Measurements from ENCODE around the gene RHOJ.

RHOJ gene

DNA sequence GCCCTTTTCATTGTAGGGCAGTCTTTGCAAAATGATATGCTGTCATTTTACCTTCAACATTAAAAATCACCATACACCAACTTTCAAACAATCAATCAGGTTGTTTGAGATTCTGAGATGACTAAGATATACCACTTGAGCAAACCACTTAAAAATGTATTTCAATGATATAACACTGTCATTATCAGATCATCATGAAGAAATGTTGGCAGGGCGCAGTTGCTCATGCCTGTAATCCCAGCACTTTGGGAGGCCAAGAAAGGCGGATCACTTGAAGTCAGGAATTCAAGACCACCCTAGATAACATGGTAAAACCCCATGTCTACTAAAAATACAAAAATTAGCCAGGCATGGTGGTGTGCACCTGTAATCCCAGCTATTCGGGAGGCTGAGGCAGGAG lies 13.0 kb upstream of the RHOJ start:
- Histone ChIP-seq H3K27ac (ENCODE audit: insufficient read depth in 1 of 2, low read depth in 1 of 2, low read length in 2 of 2, poor library complexity in 1 of 2, severe bottlenecking in 2 of 2) (no peak overlapping the region), H3K27me3 (replicated peaks in 2 of 5; ENCODE audit: control insufficient read depth in 4 of 5, insufficient read depth in 5 of 5, low read length in 4 of 5) (no peaks in the 10 kb centered on the region), H3K36me3 (ENCODE audit: control insufficient read depth in 4 of 4, insufficient read depth in 4 of 4, low read length in 3 of 4) (no peaks in the 10 kb centered on the region), H3K9me3 (ENCODE audit: control extremely low read depth in 1 of 5, control insufficient read depth in 4 of 5, insufficient read depth in 2 of 5, low read depth in 1 of 5, low read length in 4 of 5) (no peaks in the 10 kb centered on the region), H3K4me1 (ENCODE audit: control extremely low read depth in 1 of 4, control insufficient read depth in 4 of 4, insufficient read depth in 4 of 4, low read length in 3 of 4) (peaks cover 0 to 2% (median 0%) of the 10 kb centered on the region in 4 experiments), H3K4me3 (ENCODE audit: control insufficient read depth in 1 of 7, extremely low read depth in 1 of 7, insufficient read depth in 4 of 7, low read depth in 2 of 7, low read length in 6 of 7) (no peak overlapping the region)
- ChIA-PET POLR2A (no interaction called here), CTCF (no interaction called here)
- DNase-seq, result no peak
- 100% methylated on average over 2 of the region's 3 CpGs for WGBS (ENCODE audit: insufficient coverage)

- peak in 1 of 3 donors; percentile 1 for DNase-seq
- no peaks in the 10 kb centered on the region for H3K36me3 ChIP-seq (ENCODE audit: control insufficient read depth in 4 of 4, insufficient read depth in 4 of 4, low read length in 3 of 4)
- H3K4me3 ChIP-seq (ENCODE audit: control insufficient read depth in 1 of 7, extremely low read depth in 1 of 7, insufficient read depth in 4 of 7, low read depth in 2 of 7, low read length in 6 of 7), result no peak overlapping the region
- peaks cover 0 to 2% (median 0%) of the 10 kb centered on the region in 4 experiments for H3K4me1 ChIP-seq (ENCODE audit: control extremely low read depth in 1 of 4, control insufficient read depth in 4 of 4, insufficient read depth in 4 of 4, low read length in 3 of 4)
- ChIA-PET CTCF (no interaction called here), POLR2A (no interaction called here)
- no peak overlapping the region for H3K27ac ChIP-seq (ENCODE audit: insufficient read depth in 1 of 2, low read depth in 1 of 2, low read length in 2 of 2, poor library complexity in 1 of 2, severe bottlenecking in 2 of 2)
- no peaks in the 10 kb centered on the region for H3K27me3 ChIP-seq (replicated peaks in 2 of 5; ENCODE audit: control insufficient read depth in 4 of 5, insufficient read depth in 5 of 5, low read length in 4 of 5)
- WGBS (ENCODE audit: insufficient coverage), result 0% methylated on average over 1 of the region's 2 CpGs
- H3K9me3 ChIP-seq (ENCODE audit: control extremely low read depth in 1 of 5, control insufficient read depth in 4 of 5, insufficient read depth in 2 of 5, low read depth in 1 of 5, low read length in 4 of 5), result no peaks in the 10 kb centered on the region
Measured at GRCh38 chr14:63192085-63192484, 12.2 kb upstream of the RHOJ start.

GRCh38 chr14:63193236-63193635 lies 11.0 kb upstream of the RHOJ start:
- no peak for DNase-seq
- Histone ChIP-seq H3K4me3 (ENCODE audit: control insufficient read depth in 1 of 7, extremely low read depth in 1 of 7, insufficient read depth in 4 of 7, low read depth in 2 of 7, low read length in 6 of 7) (no peak overlapping the region), H3K27me3 (replicated peaks in 2 of 5; ENCODE audit: control insufficient read depth in 4 of 5, insufficient read depth in 5 of 5, low read length in 4 of 5) (no peaks in the 10 kb centered on the region), H3K9me3 (ENCODE audit: control extremely low read depth in 1 of 5, control insufficient read depth in 4 of 5, insufficient read depth in 2 of 5, low read depth in 1 of 5, low read length in 4 of 5) (no peaks in the 10 kb centered on the region), H3K4me1 (ENCODE audit: control extremely low read depth in 1 of 4, control insufficient read depth in 4 of 4, insufficient read depth in 4 of 4, low read length in 3 of 4) (peaks cover 0 to 2% (median 0%) of the 10 kb centered on the region in 4 experiments), H3K36me3 (ENCODE audit: control insufficient read depth in 4 of 4, insufficient read depth in 4 of 4, low read length in 3 of 4) (no peaks in the 10 kb centered on the region), H3K27ac (ENCODE audit: insufficient read depth in 1 of 2, low read depth in 1 of 2, low read length in 2 of 2, poor library complexity in 1 of 2, severe bottlenecking in 2 of 2) (no peak overlapping the region)
- no CpG with 5 or more reads among the region's 2 CpGs for WGBS (ENCODE audit: insufficient coverage)
- ChIA-PET POLR2A (no interaction called here), CTCF (no interaction called here)

- CTCF ChIA-PET, result no interaction called here
- Histone ChIP-seq H3K27me3 (replicated peaks in 2 of 5; ENCODE audit: control insufficient read depth in 4 of 5, insufficient read depth in 5 of 5, low read length in 4 of 5) (peaks cover 0 to 8% (median 0%) of the 10 kb centered on the region in 5 experiments), H3K27ac (ENCODE audit: insufficient read depth in 1 of 2, low read depth in 1 of 2, low read length in 2 of 2, poor library complexity in 1 of 2, severe bottlenecking in 2 of 2) (no peak overlapping the region), H3K4me1 (ENCODE audit: control extremely low read depth in 1 of 4, control insufficient read depth in 4 of 4, insufficient read depth in 4 of 4, low read length in 3 of 4) (peaks cover 2 to 11% (median 8%) of the 10 kb centered on the region in 4 experiments), H3K9me3 (ENCODE audit: control extremely low read depth in 1 of 5, control insufficient read depth in 4 of 5, insufficient read depth in 2 of 5, low read depth in 1 of 5, low read length in 4 of 5) (no peaks in the 10 kb centered on the region), H3K4me3 (ENCODE audit: control insufficient read depth in 1 of 7, extremely low read depth in 1 of 7, insufficient read depth in 4 of 7, low read depth in 2 of 7, low read length in 6 of 7) (no peak overlapping the region), H3K36me3 (ENCODE audit: control insufficient read depth in 4 of 4, insufficient read depth in 4 of 4, low read length in 3 of 4) (no peaks in the 10 kb centered on the region)
- POLR2A ChIA-PET, result no interaction called here
- no peak for DNase-seq
- 100% methylated on average over 2 of the region's 5 CpGs for WGBS (ENCODE audit: insufficient coverage)
Measured at GRCh38 chr14:63200035-63200740, 4.1 kb upstream of the RHOJ start.

GRCh38 chr14:63200767-63201166 lies 3.5 kb upstream of the RHOJ start:
- Histone ChIP-seq H3K4me3 (ENCODE audit: control insufficient read depth in 1 of 7, extremely low read depth in 1 of 7, insufficient read depth in 4 of 7, low read depth in 2 of 7, low read length in 6 of 7) (no peak overlapping the region), H3K9me3 (ENCODE audit: control extremely low read depth in 1 of 5, control insufficient read depth in 4 of 5, insufficient read depth in 2 of 5, low read depth in 1 of 5, low read length in 4 of 5) (no peaks in the 10 kb centered on the region), H3K27me3 (replicated peaks in 2 of 5; ENCODE audit: control insufficient read depth in 4 of 5, insufficient read depth in 5 of 5, low read length in 4 of 5) (peaks cover 0 to 8% (median 0%) of the 10 kb centered on the region in 5 experiments), H3K27ac (ENCODE audit: insufficient read depth in 1 of 2, low read depth in 1 of 2, low read length in 2 of 2, poor library complexity in 1 of 2, severe bottlenecking in 2 of 2) (no peak overlapping the region), H3K4me1 (ENCODE audit: control extremely low read depth in 1 of 4, control insufficient read depth in 4 of 4, insufficient read depth in 4 of 4, low read length in 3 of 4) (peaks cover 2 to 11% (median 8%) of the 10 kb centered on the region in 4 experiments), H3K36me3 (ENCODE audit: control insufficient read depth in 4 of 4, insufficient read depth in 4 of 4, low read length in 3 of 4) (no peaks in the 10 kb centered on the region)
- ChIA-PET POLR2A (no interaction called here), CTCF (no interaction called here)
- DNase-seq, result no peak

- ChIA-PET CTCF (no interaction called here), POLR2A (no interaction called here)
- Histone ChIP-seq H3K9me3 (ENCODE audit: control extremely low read depth in 1 of 5, control insufficient read depth in 4 of 5, insufficient read depth in 2 of 5, low read depth in 1 of 5, low read length in 4 of 5) (no peaks in the 10 kb centered on the region), H3K27me3 (replicated peaks in 2 of 5; ENCODE audit: control insufficient read depth in 4 of 5, insufficient read depth in 5 of 5, low read length in 4 of 5) (peaks cover 0 to 8% (median 0%) of the 10 kb centered on the region in 5 experiments), H3K4me3 (ENCODE audit: control insufficient read depth in 1 of 7, extremely low read depth in 1 of 7, insufficient read depth in 4 of 7, low read depth in 2 of 7, low read length in 6 of 7) (no peak overlapping the region), H3K4me1 (ENCODE audit: control extremely low read depth in 1 of 4, control insufficient read depth in 4 of 4, insufficient read depth in 4 of 4, low read length in 3 of 4) (peaks cover 2 to 11% (median 8%) of the 10 kb centered on the region in 4 experiments), H3K27ac (ENCODE audit: insufficient read depth in 1 of 2, low read depth in 1 of 2, low read length in 2 of 2, poor library complexity in 1 of 2, severe bottlenecking in 2 of 2) (no peak overlapping the region), H3K36me3 (ENCODE audit: control insufficient read depth in 4 of 4, insufficient read depth in 4 of 4, low read length in 3 of 4) (no peaks in the 10 kb centered on the region)
- DNase-seq, result no peak
- no CpG with 5 or more reads among the region's 2 CpGs for WGBS (ENCODE audit: insufficient coverage)
Measured at GRCh38 chr14:63203015-63203414, 1.2 kb upstream of the RHOJ start.

GRCh38 chr14:63203618-63204406 lies 431 bp upstream of the RHOJ start:
- WGBS (ENCODE audit: insufficient coverage), result 19% methylated on average over 10 of the region's 11 CpGs
- Histone ChIP-seq H3K27ac (ENCODE audit: insufficient read depth in 1 of 2, low read depth in 1 of 2, low read length in 2 of 2, poor library complexity in 1 of 2, severe bottlenecking in 2 of 2) (no peak overlapping the region), H3K36me3 (ENCODE audit: control insufficient read depth in 4 of 4, insufficient read depth in 4 of 4, low read length in 3 of 4) (no peaks in the 10 kb centered on the region), H3K27me3 (replicated peaks in 2 of 5; ENCODE audit: control insufficient read depth in 4 of 5, insufficient read depth in 5 of 5, low read length in 4 of 5) (peaks cover 0 to 8% (median 0%) of the 10 kb centered on the region in 5 experiments), H3K4me3 (ENCODE audit: control insufficient read depth in 1 of 7, extremely low read depth in 1 of 7, insufficient read depth in 4 of 7, low read depth in 2 of 7, low read length in 6 of 7) (peak overlapping the region in 5 of 7 experiments; percentile 4 to 67 (median 59)), H3K9me3 (ENCODE audit: control extremely low read depth in 1 of 5, control insufficient read depth in 4 of 5, insufficient read depth in 2 of 5, low read depth in 1 of 5, low read length in 4 of 5) (no peaks in the 10 kb centered on the region), H3K4me1 (ENCODE audit: control extremely low read depth in 1 of 4, control insufficient read depth in 4 of 4, insufficient read depth in 4 of 4, low read length in 3 of 4) (peaks cover 2 to 11% (median 8%) of the 10 kb centered on the region in 4 experiments)
- ChIA-PET POLR2A (no interaction called here), CTCF (no interaction called here)
- DNase-seq, result peak; percentile 14 to 25 (median 19)

Data from common myeloid progenitor, CD34-positive (primary cell).